Gastrocnemius medialis (tissue), 4 donors: ENCODE data around the gene LIME1.

Experiments used
- CTCF ChIP-seq, 5 experiments: fragments of 450-650 bp in 3 of 5; fragments of 200-600 bp in 2 of 5; sonication (generic) in 2 of 5; IDR thresholded peaks in 4 of 5; conservative IDR thresholded peaks in 1 of 5; 1 replicate in 4 of 5; 2 replicates in 1 of 5; pipeline ENCODE4 v1.5.1; 2016 to 2019; ENCODE audit warnings: antibody characterized with exemption in 5 of 5, mild to moderate bottlenecking in 3 of 5, moderate library complexity in 3 of 5
- POLR2A ChIP-seq, 2 donors: fragments of 450-650 bp; IDR thresholded peaks; one replicate each; pipeline ENCODE4 v1.6.1; 2017; ENCODE audit warnings: antibody characterized with exemption in 2 of 2, mild to moderate bottlenecking in 2 of 2, moderate library complexity in 2 of 2

- TF ChIP-seq CTCF (IDR thresholded peaks at IDR 0.05 in 4 of 5, conservative IDR thresholded peaks at IDR 0.05 in 1 of 5) (no peak), POLR2A (IDR thresholded peaks at IDR 0.05) (no peak)
Observed at GRCh38 chr20:63700199-63701050, 36.0 kb upstream of the LIME1 start.
